DOHH2 (cell line): ENCODE data around the gene KIFC1.
"Not testable (repeated sequence)": the region's sequence is repeated elsewhere in the genome, so short reads cannot be mapped to it uniquely, and the experiment has no call there.

ENCODE experiments used
- H3F3A ChIP-seq: fragments of 200-600 bp; sonication (generic), shearing (Covaris generic); 2 replicates; pipeline ENCODE4 v1.6.0; 2016; ENCODE audit warnings: antibody characterized with exemption, mild to moderate bottlenecking; ENCODE audit not compliant: control insufficient read depth, insufficient read depth
- H3K27ac ChIP-seq: fragments of 200-600 bp; sonication (generic); 2 replicates; pipeline ENCODE4 v1.5.1; 2014; ENCODE audit warnings: low read depth, mild to moderate bottlenecking, low read length, moderate library complexity
- H3K27me3 ChIP-seq: fragments of 200-600 bp; sonication (generic); 2 replicates; pipeline ENCODE4 v1.6.1; 2014; ENCODE audit warnings: mild to moderate bottlenecking, low read length, mixed read lengths; ENCODE audit not compliant: control insufficient read depth
- H3K36me3 ChIP-seq: fragments of 200-600 bp; sonication (generic); 2 replicates; pipeline ENCODE4 v1.6.1; 2014; ENCODE audit warnings: mild to moderate bottlenecking, low read length, moderate library complexity, mixed read lengths; ENCODE audit not compliant: control insufficient read depth
- H3K4me1 ChIP-seq: fragments of 200-600 bp; sonication (generic); 2 replicates; pipeline ENCODE4 v1.6.1; 2014; ENCODE audit warnings: mild to moderate bottlenecking, low read length, mixed read lengths; ENCODE audit not compliant: control insufficient read depth
- H3K4me2 ChIP-seq: fragments of 200-600 bp; sonication (generic); 2 replicates; pipeline ENCODE4 v1.6.0; 2014; ENCODE audit warnings: mild to moderate bottlenecking, low read length, moderate library complexity
- H3K4me3 ChIP-seq: fragments of 200-600 bp; sonication (generic); 2 replicates; pipeline ENCODE4 v1.5.1; 2014; ENCODE audit warnings: mild to moderate bottlenecking, low read length, mixed read lengths
- H3K79me2 ChIP-seq: fragments of 200-600 bp; sonication (generic); 2 replicates; pipeline ENCODE4 v1.6.1; 2014; ENCODE audit warnings: mild to moderate bottlenecking, low read length, mixed read lengths; ENCODE audit not compliant: control insufficient read depth
- H3K9me2 ChIP-seq: fragments of 200-600 bp; sonication (generic); replicated peaks from 2 replicates; pipeline ENCODE4 v1.6.1; 2014; ENCODE audit warnings: mild to moderate bottlenecking, low read length, mixed read lengths; ENCODE audit not compliant: control insufficient read depth
- H3K9me3 ChIP-seq: fragments of 200-600 bp; sonication (generic); 2 replicates; pipeline ENCODE4 v1.6.1; 2014; ENCODE audit warnings: antibody characterized with exemption, low read length, mixed read lengths; ENCODE audit not compliant: control insufficient read depth, insufficient read depth
- H4K20me1 ChIP-seq: fragments of 200-600 bp; sonication (generic); 2 replicates; pipeline ENCODE4 v1.6.0; 2014; ENCODE audit warnings: low read depth, mild to moderate bottlenecking, antibody characterized with exemption, low read length, moderate library complexity; ENCODE audit not compliant: control insufficient read depth, insufficient read depth
- CTCF ChIP-seq: fragments of 200-600 bp; sonication (generic); IDR thresholded peaks from one replicate; pipeline ENCODE4 v1.5.1; 2014; ENCODE audit warnings: antibody characterized with exemption, mild to moderate bottlenecking, low read depth, low read length; ENCODE audit not compliant: poor library complexity, severe bottlenecking
- EZH2phosphoT487 ChIP-seq: fragments of 200-600 bp; sonication (generic); IDR thresholded peaks from 2 replicates; pipeline ENCODE4 v1.6.1; 2017; ENCODE audit warnings: borderline replicate concordance, mild to moderate bottlenecking, antibody characterized with exemption, low read length, moderate library complexity, mixed read lengths

The KIFC1 gene

GRCh38 chr6:33344701-33345697 lies 46.6 kb upstream of the KIFC1 start:
- TF ChIP-seq EZH2phosphoT487 (no peak), CTCF (peak; percentile 59)
- Histone ChIP-seq H3F3A (peaks cover 19% of the 10 kb centered on the region), H3K27ac (peak overlapping the region; percentile 82), H3K4me3 (peak overlapping the region; percentile 68), H3K9me3 (no peaks in the 10 kb centered on the region), H3K4me2 (peak overlapping the region; percentile 92), H3K27me3 (no peaks in the 10 kb centered on the region), H3K79me2 (no peaks in the 10 kb centered on the region), H3K36me3 (no peaks in the 10 kb centered on the region), H4K20me1 (no peaks in the 10 kb centered on the region), H3K9me2 (no peaks in the 10 kb centered on the region), H3K4me1 (peaks cover 37% of the 10 kb centered on the region)

GRCh38 chr6:33346972-33347371 lies 44.7 kb upstream of the KIFC1 start:
- H3K79me2 ChIP-seq, H3K4me3 ChIP-seq: not testable (repeated sequence)

GRCh38 chr6:33347816-33348215 lies 43.8 kb upstream of the KIFC1 start:
- TF ChIP-seq EZH2phosphoT487 (no peak), CTCF (no peak)
- Histone ChIP-seq H3K4me1 (peaks cover 37% of the 10 kb centered on the region), H3K9me3 (no peaks in the 10 kb centered on the region), H4K20me1 (no peaks in the 10 kb centered on the region), H3K4me2 (no peak overlapping the region), H3K4me3 (no peak overlapping the region), H3K27me3 (0 out of 2 replicates have a peak, but pooled peaks cover 3% of the 10 kb centered on the region), H3K79me2 (no peaks in the 10 kb centered on the region), H3K36me3 (no peaks in the 10 kb centered on the region), H3K9me2 (no peaks in the 10 kb centered on the region), H3K27ac (no peak overlapping the region), H3F3A (peaks cover 19% of the 10 kb centered on the region)

More at GRCh38 chr6:33346972-33347371, 44.7 kb upstream of the KIFC1 start:
- H4K20me1 ChIP-seq, H3K27me3 ChIP-seq, H3K4me2 ChIP-seq, H3K9me2 ChIP-seq, H3K36me3 ChIP-seq, H3K27ac ChIP-seq, H3K9me3 ChIP-seq: not testable (repeated sequence)
- Histone ChIP-seq H3K4me1 (peaks cover 37% of the 10 kb centered on the region), H3F3A (peaks cover 19% of the 10 kb centered on the region)

GRCh38 chr6:33355860-33356259 lies 35.8 kb upstream of the KIFC1 start:
- not testable (repeated sequence) for H3K79me2 ChIP-seq, H3K9me3 ChIP-seq, H4K20me1 ChIP-seq, H3K4me1 ChIP-seq, H3K4me2 ChIP-seq, H3K27me3 ChIP-seq, H3K36me3 ChIP-seq, H3K27ac ChIP-seq, H3F3A ChIP-seq, H3K9me2 ChIP-seq, H3K4me3 ChIP-seq
